HEK293 (cell line): ENCODE data around the gene AOC2.
"Not testable (repeated sequence)": the region's sequence is repeated elsewhere in the genome, so short reads cannot be mapped to it uniquely, and the experiment has no call there.

Experiments
- KLF9 ChIP-seq: fragments of 450-650 bp; formaldehyde crosslinking; IDR thresholded peaks from 2 replicates; pipeline ENCODE4 v1.5.1; 2016; ENCODE audit warnings: missing biosample characterization, missing genetic modification characterization, low read depth
- ZNF692 ChIP-seq: fragments of 450-650 bp; formaldehyde crosslinking; IDR thresholded peaks from 2 replicates; pipeline ENCODE4 v1.5.1; 2016; ENCODE audit warnings: missing biosample characterization, missing genetic modification characterization

- TF ChIP-seq ZNF692, KLF9 (tag by site-specific recombination): not testable (repeated sequence)
These were observed 29.7 kb downstream of the AOC2 start for GRCh38 chr17:42873932-42874695.
